Measurements from ENCODE around the gene TTC17.

Gene TTC17

DNA sequence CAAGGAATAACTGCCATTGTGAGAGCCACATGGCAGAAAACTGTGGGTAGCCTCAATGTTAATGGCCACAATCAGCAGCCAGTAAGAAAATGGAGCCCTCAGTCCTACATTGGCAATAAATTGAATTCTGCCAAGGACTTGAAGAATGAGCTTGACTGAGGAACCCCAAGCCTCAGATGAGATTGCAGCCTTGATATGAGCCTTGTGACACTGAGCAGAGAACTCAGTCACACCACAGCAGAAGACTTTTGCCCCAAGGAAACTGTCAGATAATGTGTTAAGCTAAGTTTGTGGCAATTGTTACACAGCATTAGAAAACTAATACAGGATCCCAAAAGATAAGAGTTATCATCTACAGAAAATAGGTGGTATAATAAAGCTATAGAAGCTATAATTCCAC, 2.4 kb upstream of the TTC17 start:
- no peak for DNase-seq (ENCODE audit: insufficient read length, low spot score)
- TF ChIP-seq POLR2AphosphoS5 (IDR thresholded peaks at IDR 0.05; ENCODE audit: low read depth, low read length) (no peak), POLR2A (IDR thresholded peaks at IDR 0.05; ENCODE audit: low read depth, low read length) (no peak), SPI1 (IDR thresholded peaks at IDR 0.05; ENCODE audit: low read depth, low read length) (no peak), TAF1 (IDR thresholded peaks at IDR 0.05; ENCODE audit: low read depth, low read length) (no peak), POU2F2 (IDR thresholded peaks at IDR 0.05; ENCODE audit: low read depth, low read length) (no peak), PAX5 (IDR thresholded peaks at IDR 0.05; ENCODE audit: insufficient read depth, low read length, severe bottlenecking) (no peak)
- no peak for FAIRE-seq

- DNase-seq (ENCODE audit: insufficient read length, low spot score) (no peak), FAIRE-seq (no peak)
- TF ChIP-seq TAF1 (IDR thresholded peaks at IDR 0.05; ENCODE audit: low read depth, low read length): no peak
- peak; percentile 32; the same call in 1 of the 2 replicates for TF ChIP-seq SPI1 (IDR thresholded peaks at IDR 0.05; ENCODE audit: low read depth, low read length)
Observed at GRCh38 chr11:43358279-43358800, 380 bp upstream of the TTC17 start.

DNA sequence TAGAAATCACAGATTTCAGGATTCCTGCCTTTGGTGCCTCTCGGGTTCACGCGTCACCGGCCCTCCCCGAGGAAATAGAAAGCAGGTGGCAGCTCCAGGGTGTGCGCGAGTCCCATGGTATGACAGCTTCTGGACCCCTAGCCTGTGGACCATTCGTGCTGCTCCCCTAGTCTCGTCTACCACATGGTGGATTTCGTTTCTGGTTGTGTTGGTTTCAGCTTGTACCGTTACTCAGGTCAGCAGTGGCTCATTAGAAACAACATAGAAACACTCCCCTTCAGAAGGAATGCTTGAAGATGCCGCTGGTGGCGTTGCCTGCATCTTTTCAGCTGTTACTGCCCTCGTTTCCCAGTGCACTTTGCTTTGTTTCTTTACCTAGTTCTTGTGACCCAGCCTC, 700 bp downstream of the TTC17 start:
- DNase-seq (ENCODE audit: insufficient read length, low spot score) (peak; percentile 24), FAIRE-seq (peak; percentile 90)
- no peak for TF ChIP-seq POU2F2 (IDR thresholded peaks at IDR 0.05; ENCODE audit: low read depth, low read length)
- TF ChIP-seq POLR2A (IDR thresholded peaks at IDR 0.05; ENCODE audit: low read depth, low read length): no peak
- no peak for TF ChIP-seq POLR2AphosphoS5 (IDR thresholded peaks at IDR 0.05; ENCODE audit: low read depth, low read length)
- TF ChIP-seq SPI1 (IDR thresholded peaks at IDR 0.05; ENCODE audit: low read depth, low read length): no peak
- TF ChIP-seq PAX5 (IDR thresholded peaks at IDR 0.05; ENCODE audit: insufficient read depth, low read length, severe bottlenecking): no peak
- TF ChIP-seq TAF1 (IDR thresholded peaks at IDR 0.05; ENCODE audit: low read depth, low read length): no peak

DNA sequence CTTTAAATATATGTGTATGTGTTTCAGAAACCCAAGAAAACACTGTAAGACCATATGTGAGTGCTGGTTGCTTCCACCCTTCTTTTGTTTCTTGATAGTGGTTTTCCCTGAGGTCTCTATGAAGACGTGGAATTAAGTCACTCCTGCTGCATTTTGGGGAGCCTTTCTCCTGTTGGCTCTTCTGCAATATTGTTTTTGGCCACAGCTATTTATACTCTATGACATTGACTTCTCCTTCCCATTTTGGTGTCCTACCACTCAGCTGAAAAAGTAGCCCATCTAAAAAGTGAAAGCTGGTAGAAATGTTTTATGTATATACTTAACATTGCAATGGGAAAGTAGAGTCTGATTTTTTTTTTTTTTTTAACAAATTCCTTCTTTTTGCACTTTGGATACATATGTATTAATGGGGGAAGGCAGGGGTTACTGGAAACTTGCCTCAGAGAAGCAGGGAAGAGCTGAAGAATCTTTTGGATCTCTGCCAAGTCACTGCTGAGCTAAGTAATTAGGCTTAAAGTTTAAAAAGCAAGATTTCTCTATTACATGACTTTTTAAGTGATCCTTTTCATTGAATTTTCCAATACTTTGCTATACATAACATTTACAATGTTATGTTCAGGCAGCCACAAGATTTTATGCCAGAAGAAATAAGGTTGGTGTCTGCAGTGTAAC, 1.8 kb downstream of the TTC17 start:
- TF ChIP-seq POU2F2 (IDR thresholded peaks at IDR 0.05; ENCODE audit: low read depth, low read length): no peak
- TF ChIP-seq SPI1 (IDR thresholded peaks at IDR 0.05; ENCODE audit: low read depth, low read length): no peak
- no peak for TF ChIP-seq TAF1 (IDR thresholded peaks at IDR 0.05; ENCODE audit: low read depth, low read length)
- DNase-seq (ENCODE audit: insufficient read length, low spot score): no peak
- no peak for FAIRE-seq

GRCh38 chr11:43366677-43367076, 8.0 kb downstream of the TTC17 start:
- TF ChIP-seq POLR2A (IDR thresholded peaks at IDR 0.05; ENCODE audit: low read depth, low read length): no peak
- no peak for TF ChIP-seq TAF1 (IDR thresholded peaks at IDR 0.05; ENCODE audit: low read depth, low read length)
- no peak for TF ChIP-seq POLR2AphosphoS5 (IDR thresholded peaks at IDR 0.05; ENCODE audit: low read depth, low read length)
- TF ChIP-seq PAX5 (IDR thresholded peaks at IDR 0.05; ENCODE audit: insufficient read depth, low read length, severe bottlenecking): no peak
- no peak for TF ChIP-seq SPI1 (IDR thresholded peaks at IDR 0.05; ENCODE audit: low read depth, low read length)
- TF ChIP-seq POU2F2 (IDR thresholded peaks at IDR 0.05; ENCODE audit: low read depth, low read length): peak; percentile 57; the same call in 1 of the 2 replicates
- FAIRE-seq: no peak

DNA sequence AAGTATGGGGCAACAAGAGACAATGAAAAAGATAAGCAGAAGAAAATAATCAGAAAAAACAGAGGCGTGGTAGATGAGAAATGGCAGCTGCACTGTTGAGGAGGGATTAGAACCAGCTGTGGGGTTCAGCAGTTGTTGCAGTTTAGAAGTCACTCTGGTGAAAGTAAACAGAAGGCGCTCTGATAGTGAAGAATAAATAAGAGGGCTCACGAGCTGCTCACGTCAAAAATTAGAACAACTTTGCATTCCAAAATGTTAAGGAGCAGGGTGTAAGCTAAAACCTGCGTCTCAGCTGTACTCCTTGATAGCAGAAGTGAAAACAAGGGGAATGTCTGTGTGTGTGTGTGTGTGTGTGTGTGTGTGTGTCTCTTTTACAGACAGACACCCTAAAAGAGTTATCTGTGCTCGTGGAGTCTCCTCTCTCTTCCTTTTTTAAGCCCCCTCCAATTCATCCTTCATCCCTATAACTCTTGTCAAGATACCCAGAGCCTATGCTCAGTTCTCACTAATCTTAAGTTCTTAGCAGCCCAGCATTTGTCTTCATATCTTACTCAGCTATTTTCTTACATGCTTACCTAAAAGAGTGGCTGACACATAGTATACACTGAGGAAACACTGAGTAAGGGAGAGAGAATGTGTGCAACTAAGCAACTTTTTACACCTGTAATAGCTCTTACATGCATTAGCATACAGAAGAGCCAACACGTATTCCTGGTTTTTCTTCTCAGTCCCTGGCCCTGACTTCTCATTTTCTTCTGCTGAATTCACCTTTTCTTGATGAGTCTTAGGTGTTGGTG, 8.9 kb downstream of the TTC17 start:
- DNase-seq (ENCODE audit: insufficient read length, low spot score) (no peak), FAIRE-seq (peak; percentile 76)

More at GRCh38 chr11:43366677-43367076, 8.0 kb downstream of the TTC17 start:
- DNase-seq (ENCODE audit: insufficient read length, low spot score): no peak

GRCh38 chr11:43376065-43376464, 17.3 kb downstream of the TTC17 start:
- DNase-seq (ENCODE audit: insufficient read length, low spot score) (no peak), FAIRE-seq (no peak)
- TF ChIP-seq SPI1 (IDR thresholded peaks at IDR 0.05; ENCODE audit: low read depth, low read length) (no peak), PAX5 (IDR thresholded peaks at IDR 0.05; ENCODE audit: insufficient read depth, low read length, severe bottlenecking) (no peak), POLR2AphosphoS5 (IDR thresholded peaks at IDR 0.05; ENCODE audit: low read depth, low read length) (no peak), POLR2A (IDR thresholded peaks at IDR 0.05; ENCODE audit: low read depth, low read length) (no peak), TAF1 (IDR thresholded peaks at IDR 0.05; ENCODE audit: low read depth, low read length) (no peak), POU2F2 (IDR thresholded peaks at IDR 0.05; ENCODE audit: low read depth, low read length) (no peak)

More for the DNA sequence above, 8.9 kb downstream of the TTC17 start:
- TF ChIP-seq PAX5 (IDR thresholded peaks at IDR 0.05; ENCODE audit: insufficient read depth, low read length, severe bottlenecking): no peak
- TF ChIP-seq SPI1 (IDR thresholded peaks at IDR 0.05; ENCODE audit: low read depth, low read length): peak; percentile 94

DNA sequence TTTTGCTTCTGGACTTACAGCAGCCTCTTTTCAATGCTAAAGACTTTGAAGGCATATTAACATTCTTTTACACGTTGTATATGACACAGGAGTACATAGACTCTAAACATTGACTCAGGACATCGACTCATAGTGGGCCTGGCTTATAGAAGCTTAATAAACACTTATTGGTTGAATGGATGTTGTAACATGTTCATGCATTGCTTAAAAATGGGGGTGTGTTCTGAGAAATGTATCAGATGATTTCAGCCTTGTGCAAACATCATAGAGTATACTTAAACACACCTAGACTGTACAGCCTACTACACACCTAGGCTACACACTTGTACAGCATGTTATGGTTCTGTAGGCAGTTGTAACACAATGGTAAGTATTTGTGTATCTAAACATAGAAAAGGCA, 17.9 kb downstream of the TTC17 start:
- DNase-seq (ENCODE audit: insufficient read length, low spot score) (no peak), FAIRE-seq (no peak)
- no peak for TF ChIP-seq POLR2AphosphoS5 (IDR thresholded peaks at IDR 0.05; ENCODE audit: low read depth, low read length)
- TF ChIP-seq PAX5 (IDR thresholded peaks at IDR 0.05; ENCODE audit: insufficient read depth, low read length, severe bottlenecking): no peak
- no peak for TF ChIP-seq TAF1 (IDR thresholded peaks at IDR 0.05; ENCODE audit: low read depth, low read length)
- TF ChIP-seq POLR2A (IDR thresholded peaks at IDR 0.05; ENCODE audit: low read depth, low read length): no peak
- no peak for TF ChIP-seq SPI1 (IDR thresholded peaks at IDR 0.05; ENCODE audit: low read depth, low read length)
- no peak for TF ChIP-seq POU2F2 (IDR thresholded peaks at IDR 0.05; ENCODE audit: low read depth, low read length)

DNA sequence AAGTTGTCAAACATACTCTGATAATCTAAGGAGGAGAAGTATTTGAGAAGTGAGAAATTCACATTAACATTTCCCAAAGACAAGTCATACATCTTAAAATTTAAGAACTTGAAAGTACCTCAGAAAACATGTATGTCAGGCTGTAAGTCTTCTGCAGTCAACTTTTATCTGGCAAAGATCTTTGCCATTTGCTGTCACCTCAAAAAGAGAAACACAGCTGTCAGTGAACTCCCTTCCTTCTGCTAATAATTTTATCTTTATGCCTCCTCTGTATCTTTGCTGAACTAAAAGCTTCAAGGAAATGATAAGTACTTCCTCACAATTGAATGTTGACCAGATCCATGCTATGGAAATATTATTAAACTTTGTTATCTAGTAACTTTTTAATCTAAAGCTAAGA, 18.7 kb downstream of the TTC17 start:
- TF ChIP-seq POLR2A (IDR thresholded peaks at IDR 0.05; ENCODE audit: low read depth, low read length) (no peak), POU2F2 (IDR thresholded peaks at IDR 0.05; ENCODE audit: low read depth, low read length) (no peak), SPI1 (IDR thresholded peaks at IDR 0.05; ENCODE audit: low read depth, low read length) (no peak), POLR2AphosphoS5 (IDR thresholded peaks at IDR 0.05; ENCODE audit: low read depth, low read length) (no peak), TAF1 (IDR thresholded peaks at IDR 0.05; ENCODE audit: low read depth, low read length) (no peak), PAX5 (IDR thresholded peaks at IDR 0.05; ENCODE audit: insufficient read depth, low read length, severe bottlenecking) (no peak)
- DNase-seq (ENCODE audit: insufficient read length, low spot score) (no peak), FAIRE-seq (no peak)

Data from GM12891 (cell line).